Adipose tissue (tissue), 3 donors: Measurements from ENCODE around the gene EIF2AK2. TPM values are rescaled to one million over a fixed set of nuclear protein-coding genes. Genes with fewer than 3 reads are reported as not detected.
"Not testable (repeated sequence)": the region's sequence is repeated elsewhere in the genome, so short reads cannot be mapped to it uniquely, and the experiment has no call there.

Source experiments
- H3K27ac ChIP-seq: one replicate; pipeline ENCODE4 v1.5.1; 2013; ENCODE audit warnings: low read depth, low read length
- WGBS, 3 donors: extraction: QIAGEN DNeasy Blood & Tissue Kit; methylation state at CpG; one replicate each; pipeline ENCODE4 v1.1.7; 2013; 5-methylcytosine and 5-hydroxymethylcytosine counted together
- polyA plus RNA-seq, 3 donors: library from polyadenylated mRNA; stranded (reverse); fragments of 200-250 nt; gene quantifications; one replicate each; pipeline ENCODE4 v1.2.3, GENCODE V29; 2013
- donor health status: healthy with polysubstance abuse.
- donor health status: Bipolar disorder and iron deficiency.
- donor health status: healthy.

Gene EIF2AK2
- polyA plus RNA-seq: 10 to 100 TPM in 1 of 3 donors, 1 to 10 TPM in 2; 3.6 to 11.7 (median 6.7) TPM

DNA sequence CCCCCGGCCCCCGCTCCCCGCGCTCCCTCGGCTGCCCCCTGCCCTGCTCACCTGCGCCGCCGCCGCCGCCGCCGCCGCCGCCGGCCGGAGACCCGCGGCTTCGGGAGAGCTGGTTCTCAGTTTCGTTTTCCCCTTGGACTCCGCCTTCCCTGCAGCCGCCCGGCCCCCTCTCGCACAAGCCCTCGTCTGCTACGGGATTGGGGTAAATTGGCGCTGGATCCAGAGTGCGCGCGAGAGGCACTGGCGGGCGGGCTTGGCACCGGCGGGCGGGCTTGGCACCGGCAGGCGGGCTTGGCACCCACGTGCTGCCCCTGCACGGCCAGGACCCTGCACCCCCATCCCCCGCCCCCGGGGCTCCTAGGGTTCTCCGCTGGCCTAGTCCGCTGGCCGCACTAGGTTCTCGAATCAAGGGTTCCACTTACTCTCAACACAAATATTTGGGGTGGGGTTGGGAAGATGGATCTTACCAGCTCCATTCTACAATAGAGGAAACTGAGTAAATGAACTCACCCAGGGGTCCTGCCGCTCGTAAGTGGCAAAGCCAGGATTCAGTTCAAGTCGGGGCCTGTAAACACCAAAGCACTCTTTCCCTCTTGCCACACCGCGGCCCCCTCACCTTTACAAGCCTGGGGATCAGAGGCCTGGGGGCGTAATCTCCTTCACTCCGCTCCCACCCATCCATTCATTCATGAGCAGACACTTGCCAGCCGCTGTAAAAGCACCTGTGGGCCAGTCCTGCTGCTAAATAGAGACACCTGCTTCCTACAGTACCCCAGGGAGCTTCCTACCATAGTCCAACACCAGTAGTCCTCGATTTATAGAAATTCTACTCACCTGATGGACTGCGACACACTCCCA, at the start of gene EIF2AK2:
TSS of gene EIF2AK2 (minus strand) at position 124 of the 858 bp plus-strand sequence. CDS start 9,174 bp downstream, outside the sequence.
- WGBS, 3 donors: 7 to 12% (median 8%) methylated on average over 37 to 55 of the region's 55 CpGs
- H3K27ac ChIP-seq: no peak within 1 kb of the TSS

- 90 to 94% (median 93%) methylated on average over 5 of the region's 5 CpGs for WGBS, 3 donors
- no peak overlapping the region for H3K27ac ChIP-seq
These were observed 49.0 kb upstream of the EIF2AK2 start for GRCh38 chr2:37205689-37206341.

- 84 to 91% (median 85%) methylated on average over 8 of the region's 8 CpGs for WGBS, 3 donors
- H3K27ac ChIP-seq: not testable (repeated sequence)
These were observed 48.4 kb upstream of the EIF2AK2 start for GRCh38 chr2:37205071-37205661.

- 90 to 96% (median 95%) methylated on average over 2 of the region's 2 CpGs for WGBS, 3 donors
- no peak overlapping the region for H3K27ac ChIP-seq
These were observed 46.9 kb upstream of the EIF2AK2 start for GRCh38 chr2:37203708-37204107.

- 65 to 94% (median 83%) methylated on average over 1 of the region's 1 CpG for WGBS, 3 donors
- H3K27ac ChIP-seq: no peak overlapping the region
These were observed 45.0 kb upstream of the EIF2AK2 start for GRCh38 chr2:37201766-37202165.

GRCh38 chr2:37201208-37201607, 44.4 kb upstream of the EIF2AK2 start:
- H3K27ac ChIP-seq: no peak overlapping the region
- 74 to 87% (median 84%) methylated on average over 1 of the region's 1 CpG for WGBS, 3 donors

DNA sequence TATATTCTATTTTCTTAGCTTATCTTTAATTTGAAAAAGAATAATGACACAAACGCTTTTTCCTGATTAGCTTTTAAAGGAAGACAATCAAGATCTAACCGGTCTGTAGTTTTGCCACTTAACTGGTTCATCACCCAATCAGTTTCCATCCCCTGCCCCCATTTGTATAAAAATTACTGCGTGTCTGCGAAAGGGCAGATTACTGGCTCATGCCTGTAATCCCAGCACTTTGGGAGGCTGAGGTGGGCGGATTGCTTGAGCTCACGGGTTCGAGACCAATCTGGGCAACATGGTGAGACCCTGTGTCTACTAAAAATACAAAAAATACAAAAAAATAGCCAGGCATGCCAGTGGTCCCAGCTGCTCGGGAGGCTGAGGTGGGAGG, 41.9 kb upstream of the EIF2AK2 start:
- H3K27ac ChIP-seq: no peak overlapping the region
- 86 to 93% (median 93%) methylated on average over 8 of the region's 8 CpGs for WGBS, 3 donors

- 0 to 1% (median 1%) methylated on average over 72 of the region's 72 CpGs for WGBS, 3 donors
These were observed 39.8 kb upstream of the EIF2AK2 start, which contains the start of gene CEBPZOS for GRCh38 chr2:37196320-37197195. CEBPZOS (plus strand) TSS chr2:37196496; CDS start chr2:37199705, 3,209 bp downstream.

GRCh38 chr2:37195862-37196319, 39.1 kb upstream of the EIF2AK2 start:
- H3K27ac ChIP-seq: not testable (repeated sequence)
- WGBS, 3 donors: 80 to 82% (median 82%) methylated on average over 20 of the region's 20 CpGs

More at GRCh38 chr2:37196320-37197195, 39.8 kb upstream of the EIF2AK2 start, which contains the start of gene CEBPZOS:
- peak within 1 kb of the TSS; percentile 60 for H3K27ac ChIP-seq

GRCh38 chr2:37192551-37192950, 35.8 kb upstream of the EIF2AK2 start:
- WGBS, 3 donors: 88 to 95% (median 92%) methylated on average over 1 of the region's 1 CpG
- H3K27ac ChIP-seq: no peak overlapping the region

DNA sequence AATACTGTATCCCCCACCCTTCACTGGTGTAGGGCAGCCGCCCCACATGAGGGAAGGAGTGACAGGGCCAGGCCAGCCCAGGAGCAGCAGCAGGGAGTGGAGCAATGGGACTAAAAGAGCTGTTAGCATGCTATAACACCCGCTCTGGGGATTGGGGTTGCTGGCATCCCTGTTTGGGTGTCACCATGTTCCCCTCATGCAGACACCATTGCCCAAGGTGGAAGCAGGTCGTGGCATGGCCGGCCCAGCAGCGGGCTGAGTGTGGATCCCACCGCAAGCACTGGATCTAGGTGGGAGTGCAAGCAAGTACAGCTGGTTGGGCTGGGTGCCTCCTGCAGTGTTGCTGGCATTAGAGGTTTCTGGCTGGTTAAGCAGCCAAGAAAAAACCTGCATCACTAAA, 35.0 kb upstream of the EIF2AK2 start:
- WGBS, 3 donors: 79 to 89% (median 83%) methylated on average over 6 of the region's 6 CpGs
- no peak overlapping the region for H3K27ac ChIP-seq

- no peak overlapping the region for H3K27ac ChIP-seq
- 83 to 87% (median 85%) methylated on average over 4 of the region's 4 CpGs for WGBS, 3 donors
These were observed 34.5 kb upstream of the EIF2AK2 start for GRCh38 chr2:37191253-37191652.

- no peak overlapping the region for H3K27ac ChIP-seq
- 57 to 88% (median 60%) methylated on average over 4 of the region's 4 CpGs for WGBS, 3 donors
These were observed 33.5 kb upstream of the EIF2AK2 start for GRCh38 chr2:37190290-37190689.

- no peak overlapping the region for H3K27ac ChIP-seq
- WGBS, 3 donors: 50 to 74% (median 55%) methylated on average over 6 of the region's 6 CpGs
These were observed 32.8 kb upstream of the EIF2AK2 start for GRCh38 chr2:37189452-37190153.

DNA sequence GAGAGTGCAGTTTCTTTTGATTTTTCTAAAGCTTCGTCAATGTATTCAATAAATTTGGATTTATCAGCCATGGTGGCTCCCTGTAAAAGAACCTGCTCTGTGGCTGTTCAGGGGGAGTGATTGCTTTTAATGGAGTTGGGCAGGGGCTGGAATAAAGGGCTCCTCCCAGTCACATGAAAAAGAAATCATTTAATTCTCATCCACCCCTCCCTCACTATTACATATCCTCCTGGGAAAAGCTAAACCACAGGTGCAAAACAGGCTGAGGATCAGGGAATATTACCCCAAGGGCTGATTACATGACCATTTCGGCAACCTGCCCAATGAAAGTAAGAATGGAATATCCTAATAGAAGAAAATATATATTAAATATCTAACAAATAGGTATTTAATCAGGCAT, 31.8 kb upstream of the EIF2AK2 start, which contains the start of gene SULT6B1:
TSS of gene SULT6B1 (minus strand) at position 101 of the 400 bp plus-strand sequence. CDS start at position 71, 30 bp downstream.
- 92 to 100% (median 94%) methylated on average over 2 of the region's 2 CpGs for WGBS, 3 donors
- H3K27ac ChIP-seq: no peak within 1 kb of the TSS

- 78 to 84% (median 80%) methylated on average over 17 of the region's 17 CpGs for WGBS, 3 donors
- no peak overlapping the region for H3K27ac ChIP-seq
These were observed 25.2 kb upstream of the EIF2AK2 start for GRCh38 chr2:37181726-37182684.
